Measurements from ENCODE around the gene CTSH. TPM values are rescaled to one million over a fixed set of nuclear protein-coding genes. Genes with fewer than 3 reads are reported as not detected.

The CTSH gene
- total RNA-seq, 1 experiment from 2014 or later: 20.4 TPM

GRCh38 chr15:78993931-78994530, 49.2 kb upstream of the CTSH start:
- no peak for DNase-seq (ENCODE audit: low spot score)

GRCh38 chr15:78993257-78993930, 48.5 kb upstream of the CTSH start:
- Mint-ChIP-seq H3K27ac (no peak overlapping the region), H3K36me3 (no peaks in the 10 kb centered on the region), H3K9me3 (no peaks in the 10 kb centered on the region), H3K4me1 (peaks cover 8% of the 10 kb centered on the region), H3K27me3 (ENCODE audit: low read depth) (no peaks in the 10 kb centered on the region; the same call in 1 of the 2 replicates), H3K4me3 (no peak overlapping the region)
- CTCF ChIA-PET: interaction anchor here (1.2 to 2.6 kb wide), 4 partner anchors 11 to 32 kb away, joined by 4 to 16 read pairs (median 8); no protein-coding TSS in a partner anchor
- TF ChIP-seq E2F1 (CRISPR knock-in tag; IDR thresholded peaks at IDR 0.05) (no peak), ATF2 (CRISPR knock-in tag; IDR thresholded peaks at IDR 0.05; ENCODE audit: borderline replicate concordance, low read depth) (no peak), IRF1 (CRISPR knock-in tag; IDR thresholded peaks at IDR 0.05) (no peak), ELF4 (CRISPR knock-in tag; IDR thresholded peaks at IDR 0.05; ENCODE audit: low read depth) (no peak), ZSCAN18 (CRISPR knock-in tag; IDR thresholded peaks at IDR 0.05) (no peak), GRHL2 (CRISPR knock-in tag; IDR thresholded peaks at IDR 0.05; ENCODE audit: insufficient replicate concordance, severe bottlenecking) (no peak), AR (CRISPR knock-in tag; IDR thresholded peaks at IDR 0.05) (no peak), ZNF219 (CRISPR knock-in tag; IDR thresholded peaks at IDR 0.05; ENCODE audit: borderline replicate concordance) (no peak), ATF6 (CRISPR knock-in tag; IDR thresholded peaks at IDR 0.05) (no peak), NFATC4 (CRISPR knock-in tag; IDR thresholded peaks at IDR 0.05) (no peak), ZNF416 (CRISPR knock-in tag; IDR thresholded peaks at IDR 0.05) (no peak), MLX (CRISPR knock-in tag; IDR thresholded peaks at IDR 0.05) (no peak), JUN (CRISPR knock-in tag; IDR thresholded peaks at IDR 0.05) (no peak), ZMAT4 (CRISPR knock-in tag; IDR thresholded peaks at IDR 0.05) (no peak)
- ATAC-seq (no peak), DNase-seq (ENCODE audit: low spot score) (no peak)
- POLR2A ChIA-PET: no interaction called here

More at GRCh38 chr15:78993931-78994530, 49.2 kb upstream of the CTSH start:
- Mint-ChIP-seq H3K4me1 (peaks cover 8% of the 10 kb centered on the region), H3K9me3 (no peaks in the 10 kb centered on the region), H3K36me3 (no peaks in the 10 kb centered on the region), H3K27ac (no peak overlapping the region), H3K4me3 (no peak overlapping the region), H3K27me3 (ENCODE audit: low read depth) (no peaks in the 10 kb centered on the region; the same call in 1 of the 2 replicates)
- TF ChIP-seq MAX (CRISPR knock-in tag; IDR thresholded peaks at IDR 0.05) (no peak), GABPB1 (CRISPR knock-in tag; IDR thresholded peaks at IDR 0.05) (peak; percentile 68)
- ChIA-PET CTCF (interaction anchor here (0.7 to 2.6 kb wide), 6 partner anchors 10 to 191 kb away, joined by 4 to 16 read pairs (median 5); no protein-coding TSS in a partner anchor), POLR2A (interaction anchor here (0.7 kb wide), 1 partner anchor 19 kb away, joined by 3 read pairs; no protein-coding TSS in a partner anchor)
- ATAC-seq: no peak; the same call in none of the 2 replicates
